Large intestine (tissue), 3 donors: Measurements from ENCODE around the gene MED29. TPM values are rescaled to one million over a fixed set of nuclear protein-coding genes. Genes with fewer than 3 reads are reported as not detected.

ENCODE experiments used
- DNase-seq, 2 donors: peaks; one replicate each; pipeline versions ENCODE4 v3.0.0 to v3.0.0-alpha.2; 2013
- H3K27ac ChIP-seq: one replicate; pipeline ENCODE4 v1.5.1; 2013; ENCODE audit warnings: low read length
- H3K27me3 ChIP-seq: 2 replicates; pipeline ENCODE4 v1.6.1; 2013; ENCODE audit warnings: low read length; ENCODE audit not compliant: control insufficient read depth, insufficient read depth
- H3K36me3 ChIP-seq: 2 replicates; pipeline ENCODE4 v1.6.1; 2013; ENCODE audit warnings: low read length; ENCODE audit not compliant: control insufficient read depth, insufficient read depth
- H3K4me1 ChIP-seq: one replicate; pipeline ENCODE4 v1.6.1; 2013; ENCODE audit warnings: low read length; ENCODE audit not compliant: control insufficient read depth, insufficient read depth
- H3K4me3 ChIP-seq: one replicate; pipeline ENCODE4 v1.5.1; 2013; ENCODE audit warnings: low read length
- H3K9me3 ChIP-seq: one replicate; pipeline ENCODE4 v1.6.1; 2013; ENCODE audit warnings: mild to moderate bottlenecking, low read depth, low read length, moderate library complexity; ENCODE audit not compliant: control insufficient read depth
- WGBS: methylation state at CpG from one replicate; pipeline ENCODE4 v1.1.5; 2013; ENCODE audit warnings: low lambda C conversion rate; ENCODE audit not compliant: insufficient coverage; 5-methylcytosine and 5-hydroxymethylcytosine counted together
- polyA plus RNA-seq: library from polyadenylated mRNA; unstranded; fragments of 120-200 nt; gene quantifications from one replicate; pipeline ENCODE4 v1.2.1, GENCODE V29; 2013

The MED29 gene
- polyA plus RNA-seq, 1 donor: 24.3 TPM

DNA sequence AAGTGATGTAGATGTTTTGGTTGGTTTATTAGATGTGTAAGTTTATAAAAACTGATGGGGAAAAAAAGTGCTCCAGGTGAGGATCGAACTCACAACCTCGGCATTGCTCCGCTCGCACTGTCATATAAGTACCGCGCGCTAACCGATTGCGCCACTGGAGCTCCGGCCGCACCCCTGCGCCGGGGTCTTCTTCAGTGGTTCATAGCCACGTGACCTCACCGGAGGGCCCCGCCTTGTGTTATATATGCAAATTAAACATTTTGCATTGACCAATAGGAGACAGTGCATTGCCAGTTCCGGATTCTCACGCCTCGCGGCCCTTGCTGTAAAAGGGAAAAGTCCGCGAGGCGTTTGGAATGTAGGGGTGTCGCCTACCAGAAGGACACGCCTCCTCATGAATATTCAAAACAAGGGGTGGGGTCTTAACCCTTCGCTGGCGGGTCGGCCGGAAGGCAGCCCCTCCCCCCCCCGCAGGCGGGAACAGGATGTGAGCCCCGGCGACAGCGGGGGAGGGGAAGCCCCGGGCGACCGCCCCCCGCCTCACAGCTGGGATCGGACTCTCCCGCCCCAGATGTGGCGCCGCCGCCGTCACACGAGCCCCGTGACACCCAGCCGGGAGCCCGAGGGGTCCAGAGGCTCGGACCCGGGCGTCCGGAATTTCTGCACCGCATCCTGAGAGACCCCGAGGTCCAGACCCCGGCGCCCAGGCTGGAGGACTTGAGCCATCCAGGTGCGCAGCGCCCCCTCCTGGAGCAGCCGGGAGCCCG lies 21.1 kb downstream of the MED29 start, which contains the start of gene PLEKHG2:
TSS of gene PLEKHG2 (plus strand) at position 570 of the 767 bp plus-strand sequence. CDS start 1,418 bp downstream, outside the sequence.
- no CpG with 5 or more reads among the region's 60 CpGs for WGBS
- peak within 1 kb of the TSS; percentile 89 for H3K4me3 ChIP-seq
- peak within 1 kb of the TSS; percentile 98 for H3K27ac ChIP-seq
- peaks cover 21% of the 10 kb centered on the region for H3K4me1 ChIP-seq
- DNase-seq: peak; percentile 99 to 100
- H3K27me3 ChIP-seq: peaks cover 4% of the 10 kb centered on the region
- H3K36me3 ChIP-seq: peaks cover 20% of the 10 kb centered on the region
- no peaks in the 10 kb centered on the region for H3K9me3 ChIP-seq

DNA sequence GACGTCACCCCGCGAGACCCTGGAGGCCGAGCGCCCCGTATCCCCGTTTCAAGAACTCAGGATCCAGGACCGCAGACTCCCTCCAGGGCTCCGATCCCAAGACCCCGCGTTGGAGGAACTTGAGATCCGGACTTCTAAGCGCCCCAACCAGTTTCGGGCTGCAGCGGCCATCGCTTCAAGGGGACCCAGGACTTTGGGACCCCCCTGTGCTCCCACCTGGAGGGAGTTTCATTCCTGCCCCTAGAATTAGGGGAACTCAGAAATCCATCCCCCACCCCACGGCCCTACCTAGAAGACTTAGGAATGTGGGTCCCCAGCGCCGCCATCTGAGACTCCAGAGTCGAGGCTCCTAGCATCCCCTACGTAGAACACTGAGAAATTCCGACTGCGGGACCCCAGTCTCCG lies 21.7 kb downstream of the MED29 start:
- no CpG with 5 or more reads among the region's 24 CpGs for whole genome bisulfite sequencing
- Histone ChIP-seq H3K27me3 (peaks cover 4% of the 10 kb centered on the region), H3K36me3 (peaks cover 19% of the 10 kb centered on the region), H3K4me1 (peaks cover 21% of the 10 kb centered on the region), H3K4me3 (peak overlapping the region; percentile 89), H3K9me3 (no peaks in the 10 kb centered on the region), H3K27ac (peak overlapping the region; percentile 79)
- DNase-seq: no peak

DNA sequence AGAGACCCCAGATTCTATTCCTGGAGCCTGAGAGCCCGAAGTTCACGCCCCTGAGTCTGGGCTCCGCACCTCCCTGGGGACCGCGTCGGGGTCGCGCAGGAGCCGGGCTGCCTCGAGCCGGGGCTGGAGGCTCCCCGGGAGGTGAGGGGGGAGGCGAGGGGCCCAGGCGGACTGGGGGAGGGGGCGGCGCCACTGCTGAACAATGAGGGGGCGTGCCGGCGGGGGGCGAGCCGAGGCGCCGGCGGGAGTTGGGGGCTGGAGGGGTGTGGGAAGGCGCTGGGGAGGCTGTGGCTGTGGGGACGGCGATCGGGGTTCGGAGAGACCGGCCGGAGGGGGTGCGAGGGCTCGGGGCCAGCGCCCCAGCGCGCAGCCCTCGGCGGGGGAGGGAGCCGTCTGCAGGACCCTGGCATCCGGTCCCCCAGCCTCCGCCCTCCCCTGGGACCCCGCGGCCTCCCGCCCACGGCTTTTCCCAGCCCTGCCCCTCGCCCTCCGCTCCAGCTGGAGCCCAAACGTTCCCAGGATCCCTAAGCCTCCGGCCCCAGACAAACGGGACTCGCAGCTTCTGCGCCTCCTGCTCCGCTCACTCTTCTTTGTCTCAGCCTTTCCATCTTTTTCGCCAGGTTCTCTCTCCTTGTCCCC lies 22.2 kb downstream of the MED29 start:
- H3K36me3 ChIP-seq: peaks cover 17% of the 10 kb centered on the region
- DNase-seq: peak; percentile 43 to 66
- H3K27ac ChIP-seq: peak overlapping the region; percentile 79
- no peaks in the 10 kb centered on the region for H3K9me3 ChIP-seq
- peaks cover 21% of the 10 kb centered on the region for H3K4me1 ChIP-seq
- H3K4me3 ChIP-seq: peak overlapping the region; percentile 89
- peaks cover 4% of the 10 kb centered on the region for H3K27me3 ChIP-seq
- WGBS: 6% methylated on average over 6 of the region's 54 CpGs

- DNase-seq: no peak
- 90% methylated on average over 2 of the region's 18 CpGs for WGBS
- H3K27me3 ChIP-seq: peaks cover 4% of the 10 kb centered on the region
- H3K36me3 ChIP-seq: peaks cover 16% of the 10 kb centered on the region
- no peaks in the 10 kb centered on the region for H3K9me3 ChIP-seq
- peaks cover 21% of the 10 kb centered on the region for H3K4me1 ChIP-seq
- H3K4me3 ChIP-seq: peak overlapping the region; percentile 89
- peak overlapping the region; percentile 48 for H3K27ac ChIP-seq
Observed at GRCh38 chr19:39413911-39414608, 22.9 kb downstream of the MED29 start.

DNA sequence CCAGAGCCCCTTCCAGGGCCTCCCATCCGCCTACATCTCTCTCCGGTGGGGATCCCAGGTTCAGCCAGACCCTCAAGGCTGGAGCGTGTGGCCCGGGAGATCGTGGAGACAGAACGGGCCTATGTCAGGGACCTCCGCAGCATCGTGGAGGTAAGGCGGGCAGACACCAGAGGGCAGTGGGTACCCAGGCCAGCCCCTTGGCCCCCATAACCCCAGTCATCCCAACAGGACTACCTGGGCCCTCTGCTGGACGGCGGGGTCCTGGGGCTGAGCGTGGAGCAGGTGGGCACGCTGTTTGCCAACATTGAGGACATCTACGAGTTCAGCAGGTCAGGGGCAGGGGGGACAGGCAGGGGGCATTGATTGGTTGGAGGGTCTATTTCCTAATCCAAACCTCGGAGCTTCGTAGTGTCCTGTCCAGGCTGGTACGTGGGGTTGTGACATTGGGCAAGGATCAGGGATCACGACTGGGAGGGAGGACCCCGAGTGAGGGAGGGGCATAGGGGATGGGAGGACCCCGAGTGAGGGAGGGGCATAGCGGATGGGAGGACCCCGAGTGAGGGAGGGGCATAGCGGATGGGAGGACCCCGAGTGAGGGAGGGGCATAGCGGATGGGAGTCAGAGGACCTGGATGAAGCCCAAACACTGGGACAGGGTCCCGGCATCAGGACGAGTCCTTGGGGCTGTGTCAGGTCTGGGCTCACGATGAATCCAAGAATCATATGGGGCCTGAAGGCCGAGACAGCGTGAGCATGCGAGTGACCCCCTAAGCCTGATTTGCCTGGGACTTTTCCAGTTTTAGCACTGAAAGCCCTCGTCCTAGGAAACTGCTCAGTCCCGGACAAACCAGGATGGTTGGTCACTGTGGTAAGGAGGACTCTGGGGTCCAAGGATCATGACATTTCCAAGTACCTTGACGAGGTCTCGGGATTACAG lies 24.2 kb downstream of the MED29 start:
- no peak for DNase-seq
- WGBS: no CpG with 5 or more reads among the region's 35 CpGs
- no peak overlapping the region for H3K27ac ChIP-seq
- H3K4me3 ChIP-seq: peak overlapping the region; percentile 89
- peaks cover 18% of the 10 kb centered on the region for H3K4me1 ChIP-seq
- no peaks in the 10 kb centered on the region for H3K9me3 ChIP-seq
- peaks cover 19% of the 10 kb centered on the region for H3K36me3 ChIP-seq
- peaks cover 4% of the 10 kb centered on the region for H3K27me3 ChIP-seq

GRCh38 chr19:39416152-39417120 lies 25.3 kb downstream of the MED29 start:
- Histone ChIP-seq H3K27ac (no peak overlapping the region), H3K4me1 (peaks cover 8% of the 10 kb centered on the region), H3K27me3 (peaks cover 4% of the 10 kb centered on the region), H3K4me3 (no peak overlapping the region), H3K36me3 (peaks cover 22% of the 10 kb centered on the region), H3K9me3 (no peaks in the 10 kb centered on the region)
- WGBS: no CpG with 5 or more reads among the region's 27 CpGs
- DNase-seq: no peak

DNA sequence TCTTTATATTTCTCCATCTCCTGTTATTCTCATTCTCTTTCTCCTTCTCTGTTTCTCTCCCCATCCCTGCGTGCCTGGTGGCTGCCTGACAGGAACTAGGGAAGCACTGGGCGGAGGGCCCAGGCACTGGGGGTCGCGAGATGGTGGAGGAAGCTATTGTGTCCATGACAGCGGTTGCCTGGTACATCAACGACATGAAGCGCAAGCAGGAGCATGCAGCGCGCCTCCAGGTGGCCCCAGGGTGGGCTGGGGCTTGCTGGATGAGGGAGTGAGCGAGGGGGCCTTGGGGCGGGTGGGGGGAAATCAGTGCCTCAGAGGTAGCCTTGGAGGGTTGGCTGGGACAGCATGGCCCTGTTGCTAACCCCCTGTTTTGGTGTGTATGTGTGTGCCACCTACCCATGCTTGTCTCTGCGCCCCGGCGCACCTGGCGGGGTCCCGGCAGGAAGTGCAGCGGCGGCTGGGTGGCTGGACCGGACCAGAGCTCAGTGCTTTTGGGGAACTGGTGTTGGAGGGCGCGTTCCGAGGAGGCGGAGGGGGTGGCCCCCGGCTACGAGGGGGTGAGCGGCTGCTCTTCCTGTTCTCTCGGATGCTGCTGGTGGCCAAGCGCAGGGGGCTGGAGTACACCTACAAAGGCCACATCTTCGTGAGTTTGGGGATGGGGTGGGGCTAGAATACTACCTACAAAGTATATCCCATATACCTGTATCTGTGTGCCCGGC lies 26.4 kb downstream of the MED29 start:
- Histone ChIP-seq H3K9me3 (no peaks in the 10 kb centered on the region), H3K27ac (no peak overlapping the region)
- no peak for DNase-seq

GRCh38 chr19:39419003-39419402 lies 27.8 kb downstream of the MED29 start:
- H3K27ac ChIP-seq: no peak overlapping the region
- peaks cover under 1% of the 10 kb centered on the region for H3K27me3 ChIP-seq
- H3K4me1 ChIP-seq: peaks cover 2% of the 10 kb centered on the region
- H3K9me3 ChIP-seq: peaks cover 2% of the 10 kb centered on the region
- no peak for DNase-seq
- WGBS: no CpG with 5 or more reads among the region's 9 CpGs
- peaks cover 33% of the 10 kb centered on the region for H3K36me3 ChIP-seq
- no peak overlapping the region for H3K4me3 ChIP-seq

More for the DNA sequence above, 26.4 kb downstream of the MED29 start:
- Histone ChIP-seq H3K36me3 (peaks cover 28% of the 10 kb centered on the region), H3K27me3 (peaks cover 4% of the 10 kb centered on the region), H3K4me1 (peaks cover 5% of the 10 kb centered on the region), H3K4me3 (no peak overlapping the region)
- no CpG with 5 or more reads among the region's 30 CpGs for WGBS
